GM12801 (cell line): ENCODE results near the gene POLE.

Source experiments
- CTCF ChIP-seq: IDR thresholded peaks from one replicate; pipeline ENCODE4 v1.5.1; 2011; ENCODE audit warnings: control low read depth; ENCODE audit not compliant: insufficient read length; ENCODE audit errors: extremely low read depth

POLE gene

DNA sequence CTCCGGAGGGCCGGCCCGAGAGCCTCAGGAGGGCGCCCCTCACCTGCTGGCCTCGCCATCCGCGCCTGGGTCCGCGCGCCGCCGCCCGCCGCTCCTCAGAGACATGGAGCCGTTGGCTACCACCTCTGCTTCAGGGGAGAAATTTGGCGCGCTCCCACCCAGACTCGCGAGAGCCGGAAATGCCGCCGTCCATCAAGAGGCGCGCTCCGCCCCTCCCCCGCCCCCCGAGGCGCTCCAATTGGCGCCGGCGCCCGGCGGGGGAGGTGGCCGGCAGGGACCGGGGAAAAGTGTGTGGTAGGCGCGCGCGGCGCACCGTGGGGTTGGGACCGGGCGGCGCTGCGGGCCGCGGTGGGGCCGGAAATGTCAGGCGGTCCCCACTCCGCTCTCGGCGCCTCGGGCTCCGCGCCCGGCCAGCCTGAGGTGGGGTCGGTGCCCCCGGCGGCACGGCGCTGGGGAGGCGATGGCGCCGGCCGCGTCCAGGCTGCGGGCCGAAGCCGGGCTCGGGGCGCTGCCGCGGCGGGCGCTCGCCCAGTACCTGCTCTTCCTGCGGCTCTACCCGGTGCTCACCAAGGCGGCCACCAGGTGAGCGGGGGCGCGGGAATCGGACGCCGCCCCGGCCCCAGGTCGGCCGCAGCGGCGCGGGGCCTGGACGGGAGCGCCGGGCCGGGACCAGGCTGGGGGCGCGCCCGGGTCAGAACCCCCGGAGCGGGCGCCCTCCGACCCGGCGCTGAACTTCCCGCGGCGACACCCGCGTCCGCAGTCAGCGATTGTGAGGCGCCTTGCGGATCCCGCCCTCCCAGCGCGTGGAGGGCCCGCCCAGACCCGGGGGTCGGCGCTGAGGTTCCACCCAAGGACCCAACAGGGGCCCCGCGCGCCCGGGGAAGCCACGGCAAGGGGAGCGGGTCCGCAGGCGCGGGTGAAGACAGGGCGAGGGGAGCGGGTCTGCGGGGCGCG is at the start of gene POLE, which contains the start of gene PXMP2:
Gene POLE, minus strand, starts transcription at position 132 of the 954 bp plus-strand sequence. Its CDS starts 27 bp downstream, at position 105.
Gene PXMP2, plus strand, starts transcription at position 377 of the 954 bp plus-strand sequence. Its CDS starts 84 bp downstream, at position 461.
- no peak for TF ChIP-seq CTCF

GRCh38 chr12:132736913-132737312 is 49.8 kb upstream of the POLE start:
- no peak for TF ChIP-seq CTCF

GRCh38 chr12:132736378-132736777 is 49.2 kb upstream of the POLE start:
- no peak for TF ChIP-seq CTCF

- TF ChIP-seq CTCF: no peak
Observed at GRCh38 chr12:132735496-132735895, 48.4 kb upstream of the POLE start.

DNA sequence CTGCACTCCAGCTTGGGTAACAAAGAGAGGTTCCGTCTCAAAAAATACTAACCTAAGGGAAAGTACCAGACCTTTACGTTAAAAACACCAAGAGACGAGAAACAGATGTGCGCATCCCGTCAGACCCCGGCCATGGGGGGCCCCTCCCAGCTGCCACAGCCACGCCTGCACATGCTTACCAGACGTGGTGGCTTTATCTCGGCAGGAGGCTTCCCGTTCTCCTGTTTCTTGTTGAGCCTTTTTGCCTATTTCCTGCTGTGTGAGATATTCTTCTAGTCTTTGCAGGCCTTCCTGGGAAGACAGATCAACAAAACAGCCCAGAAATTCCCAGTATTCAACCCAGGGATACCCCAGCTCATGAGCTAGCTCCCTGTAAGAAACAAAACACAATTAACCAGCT is 47.1 kb upstream of the POLE start:
- TF ChIP-seq CTCF: no peak

- no peak for TF ChIP-seq CTCF
Observed at GRCh38 chr12:132731574-132731973, 44.4 kb upstream of the POLE start.

GRCh38 chr12:132730353-132730752 is 43.2 kb upstream of the POLE start:
- no peak for TF ChIP-seq CTCF
